VCaP (cell line): Measurements from ENCODE around the gene FUT8.

Experiments used
- H3K27ac ChIP-seq: fragments of 450-650 bp; 2 replicates; pipeline ENCODE4 v1.5.1; 2017
- CTCF ChIP-seq: fragments of 450-650 bp; conservative IDR thresholded peaks from 2 replicates; pipeline ENCODE4 v1.5.1; 2017; ENCODE audit warnings: mild to moderate bottlenecking, moderate library complexity

The FUT8 gene

GRCh38 chr14:65772466-65772865, 359.9 kb downstream of the FUT8 start:
- TF ChIP-seq CTCF = no peak
- peak overlapping the region; percentile 69 for H3K27ac ChIP-seq

- TF ChIP-seq CTCF = no peak
- peak overlapping the region; percentile 69 for H3K27ac ChIP-seq
Observed at GRCh38 chr14:65772921-65773574, 360.5 kb downstream of the FUT8 start.

GRCh38 chr14:65774041-65774440, 361.5 kb downstream of the FUT8 start:
- no peak for TF ChIP-seq CTCF

DNA sequence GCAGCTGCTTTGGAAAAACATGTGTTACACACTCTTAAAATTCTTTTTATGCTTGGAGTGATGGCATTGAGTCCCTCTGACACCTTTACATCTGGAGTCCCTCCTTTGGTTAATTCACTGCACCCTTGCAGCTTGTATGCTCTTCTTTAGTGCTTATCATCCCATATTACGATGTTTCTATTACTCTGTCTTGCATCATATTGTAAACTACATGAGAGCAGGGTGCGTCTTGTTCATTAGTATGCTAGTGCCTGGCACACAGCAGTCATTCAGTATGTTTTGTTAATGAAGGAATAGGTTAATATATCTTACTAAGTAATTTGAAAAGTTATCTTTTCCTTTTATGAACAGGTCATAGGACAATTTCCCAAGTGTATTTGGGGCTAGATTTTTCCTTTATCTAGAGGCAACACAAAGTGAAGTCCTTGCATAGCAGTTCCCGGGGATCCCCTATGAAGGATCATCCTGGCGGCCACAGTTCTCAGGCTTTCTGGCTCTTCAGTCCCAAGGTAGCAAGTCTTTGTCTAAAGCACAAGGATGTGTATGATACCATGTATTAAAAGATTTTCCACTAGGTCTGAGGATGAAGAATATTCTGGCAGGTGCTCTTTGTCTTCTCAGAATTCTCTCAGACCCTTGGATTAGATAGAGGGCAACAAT, 363.8 kb downstream of the FUT8 start:
- H3K27ac ChIP-seq = peak overlapping the region; percentile 2; the same call in 1 of the 2 replicates
- TF ChIP-seq CTCF = no peak

More at GRCh38 chr14:65774041-65774440, 361.5 kb downstream of the FUT8 start:
- peak overlapping the region; percentile 69 for H3K27ac ChIP-seq

- no peak for TF ChIP-seq CTCF
- no peak overlapping the region for H3K27ac ChIP-seq
Observed at GRCh38 chr14:65780566-65780965, 368.0 kb downstream of the FUT8 start.

GRCh38 chr14:65783101-65783500, 370.6 kb downstream of the FUT8 start:
- TF ChIP-seq CTCF = no peak
- H3K27ac ChIP-seq = no peak overlapping the region

DNA sequence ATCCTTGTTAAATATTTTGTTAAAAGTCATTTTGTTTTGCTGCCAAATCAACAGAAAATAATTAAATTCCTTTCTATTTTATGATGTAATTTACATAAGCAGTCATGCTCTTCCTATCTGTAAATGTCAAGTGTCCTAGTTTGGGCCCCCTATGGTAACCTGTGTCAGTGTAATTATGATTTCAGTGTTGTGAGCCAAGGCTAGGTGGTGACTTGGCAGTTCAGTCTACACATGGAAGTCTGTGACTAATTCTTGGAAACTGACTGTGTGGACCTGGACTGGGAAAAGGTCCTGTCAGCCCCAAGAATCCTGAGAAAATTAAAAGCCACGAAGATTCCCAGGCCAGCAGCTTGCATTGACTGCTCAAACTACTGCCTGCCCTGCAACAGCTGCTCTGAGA, 371.0 kb downstream of the FUT8 start:
- H3K27ac ChIP-seq = no peak overlapping the region

More for the DNA sequence above, 371.0 kb downstream of the FUT8 start:
- TF ChIP-seq CTCF = no peak
